Sigmoid colon (tissue), 7 donors: ENCODE data around the gene PIK3R6. TPM values are rescaled to one million over a fixed set of nuclear protein-coding genes. Genes with fewer than 3 reads are reported as not detected.
"Not testable (repeated sequence)": the region's sequence is repeated elsewhere in the genome, so short reads cannot be mapped to it uniquely, and the experiment has no call there.

ENCODE experiments used
- DNase-seq: peaks from one replicate; pipeline ENCODE4 v3.0.0-alpha.2; 2019
- H3K27ac ChIP-seq, 4 donors: fragments of 200-600 bp; sonication (generic); one replicate each; pipeline ENCODE4 v1.5.1; 2016 to 2019; ENCODE audit warnings: mild to moderate bottlenecking in 1 of 4
- H3K27me3 ChIP-seq, 3 donors: fragments of 200-600 bp; sonication (generic); one replicate each; pipeline ENCODE4 v1.5.1; 2019; ENCODE audit warnings: mild to moderate bottlenecking in 1 of 3
- H3K36me3 ChIP-seq, 4 donors: fragments of 200-600 bp; sonication (generic); one replicate each; pipeline ENCODE4 v1.5.1; 2016 to 2019
- H3K4me1 ChIP-seq, 4 donors: fragments of 200-600 bp; sonication (generic); one replicate each; pipeline ENCODE4 v1.5.1; 2017 to 2019
- H3K4me3 ChIP-seq, 4 donors: fragments of 200-600 bp; sonication (generic); one replicate each; pipeline ENCODE4 v1.5.1; 2017 to 2019; ENCODE audit warnings: mild to moderate bottlenecking in 2 of 4, moderate library complexity in 1 of 4
- H3K9me3 ChIP-seq, 4 donors: fragments of 200-600 bp in 3 of 4; sonication (generic) in 3 of 4; one replicate each; pipeline versions ENCODE4 v1.5.1 to v1.6.1; 2013 to 2019
- EP300 ChIP-seq, 4 donors: sonication (generic); formaldehyde crosslinking; IDR thresholded peaks; one replicate each; pipeline ENCODE4 v1.6.1; 2017; ENCODE audit warnings: antibody characterized with exemption in 4 of 4
- POLR2A ChIP-seq, 2 donors: fragments of 450-650 bp; IDR thresholded peaks; one replicate each; pipeline ENCODE4 v1.6.1; 2016; ENCODE audit warnings: antibody characterized with exemption in 2 of 2, mild to moderate bottlenecking in 2 of 2, moderate library complexity in 2 of 2
- POLR2AphosphoS5 ChIP-seq, 4 donors: sonication (generic); formaldehyde crosslinking; IDR thresholded peaks; one replicate each; pipeline ENCODE4 v1.6.1; 2017; ENCODE audit warnings: antibody characterized with exemption in 4 of 4
- WGBS, 2 donors: extraction: QIAGEN DNeasy Blood & Tissue Kit; methylation state at CpG; one replicate each; pipeline ENCODE4 v1.1.7; 2013; 5-methylcytosine and 5-hydroxymethylcytosine counted together
- intact Hi-C: fragments of 100-400 bp; cut with DNase I; formaldehyde crosslinking; loops from one replicate; pipeline ENCODE4 v1.15.1; 2023
- polyA plus RNA-seq, 3 donors: library from polyadenylated mRNA; stranded (reverse); fragments of 200-250 nt; gene quantifications; one replicate each; pipeline ENCODE4 v1.2.3, GENCODE V29; 2013
- total RNA-seq, 4 donors: library from RNA; depleted of rRNA; stranded (reverse); fragments of >200 nt; gene quantifications; one replicate each; pipeline ENCODE4 v1.1.0, GENCODE V29; 2016
- TF ChIP-seq, protein P1 (sequence below), 4 experiments: fragments of 450-650 bp in 3 of 4; fragments of 200-600 bp in 1 of 4; IDR thresholded peaks; one replicate each; pipeline ENCODE4 v1.5.1; 2016 to 2019; ENCODE audit warnings: antibody characterized with exemption in 4 of 4, mild to moderate bottlenecking in 3 of 4, moderate library complexity in 2 of 4
- donor health status: healthy with polysubstance abuse.
- donor health status: Bipolar disorder and iron deficiency.
- donor health status: healthy.

PIK3R6 gene
- total and polyA plus RNA-seq, 7 donors = 0.54 to 1.2 (median 0.77) TPM; not detected in 2

DNA sequence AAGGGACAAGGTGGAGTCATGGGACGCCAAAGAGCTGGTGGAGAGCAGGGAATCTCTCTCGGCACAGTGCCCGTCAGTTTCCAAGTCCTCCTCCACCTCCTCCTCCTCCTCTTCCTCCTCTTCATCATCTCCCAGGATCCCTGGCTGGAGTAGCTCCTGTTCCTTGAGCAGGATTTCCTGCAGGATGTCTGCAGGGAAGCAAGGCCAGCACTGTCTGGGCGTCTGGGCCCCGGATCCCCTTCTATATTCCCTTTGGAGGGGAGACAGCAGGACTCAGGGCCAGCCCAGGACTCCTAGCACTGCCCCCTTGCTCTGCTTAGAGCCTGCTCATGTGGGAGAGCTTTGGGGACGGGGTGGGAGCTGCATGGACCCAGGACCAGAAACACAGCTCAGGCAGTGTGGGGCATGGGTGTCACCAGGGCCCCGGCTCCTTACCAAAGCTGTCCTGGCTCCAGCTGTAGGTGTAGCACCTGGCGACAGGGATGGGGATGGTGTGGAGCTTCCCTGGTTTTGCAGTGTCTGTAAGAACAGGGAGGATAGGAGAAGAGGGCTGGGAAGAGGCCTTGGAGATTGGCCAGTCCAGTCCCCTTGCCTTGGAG is 21.3 kb upstream of the PIK3R6 start:
- no peaks in the 10 kb centered on the region for H3K9me3 ChIP-seq
- no peak overlapping the region for H3K4me3 ChIP-seq
- intact Hi-C loops = no loop called here
- no peaks in the 10 kb centered on the region for H3K36me3 ChIP-seq
- peaks cover 0 to 2% (median 0%) of the 10 kb centered on the region in 3 donors for H3K27me3 ChIP-seq
- no peak for DNase-seq
- H3K27ac ChIP-seq = no peak overlapping the region
- TF ChIP-seq POLR2A (IDR thresholded peaks at IDR 0.05) (no peak), EP300 (IDR thresholded peaks at IDR 0.05) (no peak), POLR2AphosphoS5 (IDR thresholded peaks at IDR 0.05) (no peak)
- TF ChIP-seq, protein P1, sequence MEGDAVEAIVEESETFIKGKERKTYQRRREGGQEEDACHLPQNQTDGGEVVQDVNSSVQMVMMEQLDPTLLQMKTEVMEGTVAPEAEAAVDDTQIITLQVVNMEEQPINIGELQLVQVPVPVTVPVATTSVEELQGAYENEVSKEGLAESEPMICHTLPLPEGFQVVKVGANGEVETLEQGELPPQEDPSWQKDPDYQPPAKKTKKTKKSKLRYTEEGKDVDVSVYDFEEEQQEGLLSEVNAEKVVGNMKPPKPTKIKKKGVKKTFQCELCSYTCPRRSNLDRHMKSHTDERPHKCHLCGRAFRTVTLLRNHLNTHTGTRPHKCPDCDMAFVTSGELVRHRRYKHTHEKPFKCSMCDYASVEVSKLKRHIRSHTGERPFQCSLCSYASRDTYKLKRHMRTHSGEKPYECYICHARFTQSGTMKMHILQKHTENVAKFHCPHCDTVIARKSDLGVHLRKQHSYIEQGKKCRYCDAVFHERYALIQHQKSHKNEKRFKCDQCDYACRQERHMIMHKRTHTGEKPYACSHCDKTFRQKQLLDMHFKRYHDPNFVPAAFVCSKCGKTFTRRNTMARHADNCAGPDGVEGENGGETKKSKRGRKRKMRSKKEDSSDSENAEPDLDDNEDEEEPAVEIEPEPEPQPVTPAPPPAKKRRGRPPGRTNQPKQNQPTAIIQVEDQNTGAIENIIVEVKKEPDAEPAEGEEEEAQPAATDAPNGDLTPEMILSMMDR (IDR thresholded peaks at IDR 0.05) = no peak
- WGBS, 2 donors = 61 to 74% methylated on average over 8 of the region's 8 CpGs
- no peaks in the 10 kb centered on the region for H3K4me1 ChIP-seq

DNA sequence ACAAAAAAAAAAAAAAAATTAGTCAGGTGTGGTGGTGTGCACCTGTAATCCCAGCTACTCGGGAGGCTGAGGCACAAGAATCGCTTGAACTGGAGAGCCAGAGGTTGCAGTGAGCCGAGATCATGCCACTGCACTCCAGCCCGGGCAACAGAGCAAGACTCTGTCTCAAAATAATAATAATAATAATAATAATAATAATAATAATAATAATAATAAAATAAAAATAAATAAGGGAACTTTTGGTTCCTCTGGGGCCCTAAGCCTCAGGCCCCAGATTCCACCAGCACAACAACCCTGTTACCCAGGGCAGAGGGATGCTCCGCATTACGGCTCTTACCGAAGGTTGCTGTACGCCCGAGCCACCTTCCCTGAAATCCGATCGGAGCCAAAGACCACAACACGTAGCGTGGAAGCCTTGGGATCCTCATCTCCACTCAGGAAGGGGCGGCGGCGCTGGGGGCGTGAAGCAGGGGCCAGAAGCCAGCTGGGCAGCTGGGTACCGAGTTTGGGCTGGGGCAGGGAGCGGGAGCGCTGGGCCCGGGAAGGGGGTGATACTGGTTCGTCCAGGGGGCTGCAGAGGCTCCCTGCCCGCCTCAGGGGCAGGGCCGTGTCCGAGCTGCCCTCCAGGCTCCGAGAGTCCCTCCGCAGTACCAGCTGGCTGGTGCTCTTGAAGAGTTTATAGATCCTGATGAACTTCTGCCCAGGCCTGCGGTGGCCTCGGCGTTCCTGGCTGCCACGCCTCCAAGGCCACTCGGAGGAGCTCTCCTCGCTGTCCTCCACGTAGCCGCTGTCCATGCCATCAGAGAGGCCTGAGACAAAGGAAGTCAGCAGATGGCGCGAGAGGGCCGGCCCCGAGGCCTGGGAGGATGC is 20.6 kb upstream of the PIK3R6 start:
- Histone ChIP-seq H3K4me1 (no peaks in the 10 kb centered on the region), H3K4me3 (no peak overlapping the region), H3K9me3 (no peaks in the 10 kb centered on the region), H3K27me3 (peaks cover 0 to 2% (median 0%) of the 10 kb centered on the region in 3 donors), H3K27ac (no peak overlapping the region), H3K36me3 (no peaks in the 10 kb centered on the region)
- no peak for DNase-seq
- 67 to 77% methylated on average over 39 of the region's 39 CpGs for WGBS, 2 donors
- intact Hi-C loops = no loop called here
- TF ChIP-seq POLR2AphosphoS5 (IDR thresholded peaks at IDR 0.05) (no peak), POLR2A (IDR thresholded peaks at IDR 0.05) (no peak), EP300 (IDR thresholded peaks at IDR 0.05) (no peak)
- TF ChIP-seq, protein P1 (IDR thresholded peaks at IDR 0.05) = no peak

DNA sequence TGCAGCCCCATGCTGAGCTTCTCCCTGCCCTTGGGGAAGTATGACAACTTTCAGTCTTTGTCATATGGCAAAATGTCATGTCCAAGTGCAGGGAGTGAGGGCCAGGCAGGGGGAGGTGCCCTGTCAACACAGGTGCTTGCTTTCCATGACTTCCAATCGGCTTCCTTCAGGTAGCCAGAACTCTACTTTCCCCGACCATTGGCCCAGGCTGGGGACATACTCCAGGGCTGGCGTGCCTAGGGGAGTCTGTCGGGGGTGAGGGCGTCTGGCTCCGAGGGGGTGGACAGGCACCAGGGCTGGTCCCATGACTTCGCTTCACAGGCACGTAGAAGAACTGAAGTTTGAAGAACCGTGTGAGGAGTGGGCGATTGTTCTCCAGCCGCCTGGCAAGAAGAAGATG is 19.8 kb upstream of the PIK3R6 start:
- Histone ChIP-seq H3K36me3 (no peaks in the 10 kb centered on the region), H3K4me1 (no peaks in the 10 kb centered on the region), H3K27me3 (peaks cover 0 to 2% (median 0%) of the 10 kb centered on the region in 3 donors), H3K9me3 (no peaks in the 10 kb centered on the region), H3K27ac (no peak overlapping the region), H3K4me3 (no peak overlapping the region)
- 94 to 96% methylated on average over 11 of the region's 11 CpGs for WGBS, 2 donors
- TF ChIP-seq POLR2A (IDR thresholded peaks at IDR 0.05) (no peak), POLR2AphosphoS5 (IDR thresholded peaks at IDR 0.05) (no peak), EP300 (IDR thresholded peaks at IDR 0.05) (no peak)
- TF ChIP-seq, protein P1 (IDR thresholded peaks at IDR 0.05) = no peak
- intact Hi-C loops = no loop called here
- DNase-seq = no peak

DNA sequence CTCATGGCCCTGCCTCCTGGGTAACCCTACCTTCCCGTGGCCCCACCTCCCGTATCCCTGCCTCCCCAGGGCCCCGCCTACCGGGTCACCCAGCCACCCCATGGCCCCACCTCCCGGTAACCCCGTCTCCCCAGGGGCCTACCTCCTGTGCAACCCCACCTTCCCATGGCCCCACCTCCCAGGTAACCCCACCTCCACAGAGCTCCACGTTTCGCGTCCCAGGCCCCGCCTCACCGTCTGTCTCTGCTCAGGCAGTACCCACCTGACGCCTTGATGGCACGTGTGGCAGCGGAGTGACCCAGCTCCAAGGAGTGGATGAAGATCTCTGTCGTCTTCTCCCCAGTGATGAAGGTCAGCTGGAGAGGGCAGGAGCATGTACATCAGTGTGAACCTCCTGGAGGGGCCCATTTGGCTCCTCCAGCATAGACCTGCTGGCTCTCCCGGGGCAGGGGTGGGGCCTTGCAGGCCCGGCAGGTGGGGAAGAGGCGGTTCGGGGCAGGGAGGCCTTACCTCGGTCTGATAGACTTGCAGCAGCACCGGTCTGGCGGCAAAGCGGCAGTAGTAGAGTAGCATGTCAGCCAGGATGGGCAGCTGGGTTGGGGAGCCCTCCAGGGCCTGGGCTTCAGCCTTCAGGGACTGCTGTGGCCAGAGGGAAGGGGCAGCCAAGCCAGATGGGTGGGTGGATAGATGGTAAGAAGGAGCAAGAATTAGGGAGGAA is 18.7 kb upstream of the PIK3R6 start:
- intact Hi-C loops = no loop called here
- TF ChIP-seq POLR2AphosphoS5 (IDR thresholded peaks at IDR 0.05) = no peak
- TF ChIP-seq EP300 (IDR thresholded peaks at IDR 0.05) = no peak
- TF ChIP-seq, protein P1 (IDR thresholded peaks at IDR 0.05) = no peak
- no peak for TF ChIP-seq POLR2A (IDR thresholded peaks at IDR 0.05)
- no peaks in the 10 kb centered on the region for H3K9me3 ChIP-seq
- peaks cover 0 to 2% (median 0%) of the 10 kb centered on the region in 3 donors for H3K27me3 ChIP-seq
- whole genome bisulfite sequencing, 2 donors = 90 to 95% methylated on average over 23 of the region's 23 CpGs
- H3K36me3 ChIP-seq = no peaks in the 10 kb centered on the region
- H3K27ac ChIP-seq = no peak overlapping the region
- H3K4me1 ChIP-seq = no peaks in the 10 kb centered on the region
- DNase-seq = no peak
- no peak overlapping the region for H3K4me3 ChIP-seq

DNA sequence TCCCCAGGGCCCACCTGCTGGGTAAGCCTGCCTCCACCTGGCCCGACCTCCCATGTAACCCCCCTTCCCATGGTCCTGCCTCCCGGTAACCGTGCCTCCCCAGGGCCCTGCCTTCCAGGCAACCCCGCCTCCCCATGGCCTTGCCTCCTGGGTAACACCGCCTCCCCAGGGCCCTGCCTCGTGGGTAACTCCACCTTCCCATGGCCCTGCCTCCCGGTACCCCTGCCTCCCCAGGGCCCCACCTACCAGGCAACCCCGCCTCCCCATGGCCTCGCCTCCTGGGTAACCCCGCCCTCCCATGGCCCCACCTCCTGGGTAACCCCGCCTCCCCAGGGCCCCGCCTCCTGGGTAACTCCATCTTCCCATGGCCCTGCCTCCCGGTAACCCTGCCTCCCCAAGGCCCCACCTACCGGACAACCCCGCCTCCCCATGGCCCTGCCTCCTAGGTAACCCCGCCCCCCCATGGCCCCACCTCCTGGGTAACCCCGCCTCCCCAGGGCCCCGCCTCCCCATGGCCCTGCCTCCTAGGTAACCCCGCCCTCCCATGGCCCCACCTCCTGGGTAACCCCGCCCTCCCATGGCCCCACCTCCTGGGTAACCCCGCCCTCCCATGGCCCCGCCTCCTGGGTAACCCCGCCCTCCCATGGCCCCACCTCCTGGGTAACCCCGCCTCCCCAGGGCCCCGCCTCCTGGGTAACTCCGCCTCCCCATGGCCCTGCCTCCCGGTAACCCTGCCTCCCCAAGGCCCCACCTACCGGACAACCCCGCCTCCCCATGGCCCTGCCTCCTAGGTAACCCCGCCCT is 17.9 kb upstream of the PIK3R6 start:
- DNase-seq, H3K4me3 ChIP-seq, H3K27me3 ChIP-seq, H3K4me1 ChIP-seq, H3K27ac ChIP-seq, H3K36me3 ChIP-seq, intact Hi-C loops, H3K9me3 ChIP-seq: not testable (repeated sequence)
- WGBS, 2 donors = 81 to 86% methylated on average over 30 of the region's 30 CpGs
